Measurements from ENCODE around the gene NAB2.

NAB2 gene

DNA sequence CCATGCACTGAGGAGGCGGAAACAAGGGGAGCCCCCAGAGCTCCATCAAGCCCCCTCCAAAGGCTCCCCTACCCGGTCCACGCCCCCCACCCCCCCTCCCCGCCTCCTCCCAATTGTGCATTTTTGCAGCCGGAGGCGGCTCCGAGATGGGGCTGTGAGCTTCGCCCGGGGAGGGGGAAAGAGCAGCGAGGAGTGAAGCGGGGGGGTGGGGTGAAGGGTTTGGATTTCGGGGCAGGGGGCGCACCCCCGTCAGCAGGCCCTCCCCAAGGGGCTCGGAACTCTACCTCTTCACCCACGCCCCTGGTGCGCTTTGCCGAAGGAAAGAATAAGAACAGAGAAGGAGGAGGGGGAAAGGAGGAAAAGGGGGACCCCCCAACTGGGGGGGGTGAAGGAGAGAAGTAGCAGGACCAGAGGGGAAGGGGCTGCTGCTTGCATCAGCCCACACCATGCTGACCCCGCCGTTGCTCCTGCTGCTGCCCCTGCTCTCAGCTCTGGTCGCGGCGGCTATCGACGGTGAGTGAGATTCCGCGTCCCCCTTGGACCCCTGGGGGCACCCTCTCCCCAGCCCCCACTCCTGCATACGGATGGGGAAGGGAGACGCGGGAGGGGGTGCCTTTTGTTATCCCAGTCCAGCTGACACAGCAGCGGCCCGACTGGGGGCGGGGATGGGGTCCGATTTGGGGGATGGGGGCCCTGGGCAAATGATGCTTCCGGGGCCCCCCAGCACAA, 39.8 kb downstream of the NAB2 start:
- no peak for TF ChIP-seq YY1 (IDR thresholded peaks at IDR 0.05; ENCODE audit: insufficient read depth, insufficient read length)
- TF ChIP-seq ZNF274 (IDR thresholded peaks at IDR 0.05; ENCODE audit: low read depth, low read length) = no peak
- TF ChIP-seq SUZ12 (IDR thresholded peaks at IDR 0.05; ENCODE audit: extremely low read depth, insufficient read depth, insufficient read length) = no peak
- Histone ChIP-seq H3K36me3 (ENCODE audit: insufficient read depth, insufficient read length, low read length) (peaks cover 6% of the 10 kb centered on the region), H3K4me3 (ENCODE audit: insufficient read length, low read depth) (peak overlapping the region; percentile 79), H3K9me3 (ENCODE audit: insufficient read depth, low read length) (peaks cover 4% of the 10 kb centered on the region), H3K9ac (ENCODE audit: insufficient read length, low read depth) (peak overlapping the region; percentile 92), H3K4me1 (ENCODE audit: insufficient read depth, insufficient read length) (peaks cover 28% of the 10 kb centered on the region), H3K27me3 (ENCODE audit: insufficient read depth, insufficient read length) (no peaks in the 10 kb centered on the region)
- DNase-seq (ENCODE audit: low read depth, low spot score) = peak; percentile 39

GRCh38 chr12:57129321-57129842, 40.5 kb downstream of the NAB2 start:
- Histone ChIP-seq H3K4me1 (ENCODE audit: insufficient read depth, insufficient read length) (peaks cover 32% of the 10 kb centered on the region), H3K4me3 (ENCODE audit: insufficient read length, low read depth) (peak overlapping the region; percentile 79), H3K9me3 (ENCODE audit: insufficient read depth, low read length) (no peaks in the 10 kb centered on the region), H3K36me3 (ENCODE audit: insufficient read depth, insufficient read length, low read length) (peaks cover 6% of the 10 kb centered on the region), H3K9ac (ENCODE audit: insufficient read length, low read depth) (peak overlapping the region; percentile 92), H3K27me3 (ENCODE audit: insufficient read depth, insufficient read length) (no peaks in the 10 kb centered on the region)
- TF ChIP-seq YY1 (IDR thresholded peaks at IDR 0.05; ENCODE audit: insufficient read depth, insufficient read length) = no peak
- no peak for TF ChIP-seq SUZ12 (IDR thresholded peaks at IDR 0.05; ENCODE audit: extremely low read depth, insufficient read depth, insufficient read length)
- TF ChIP-seq ZNF274 (IDR thresholded peaks at IDR 0.05; ENCODE audit: low read depth, low read length) = no peak
- DNase-seq (ENCODE audit: low read depth, low spot score) = no peak

GRCh38 chr12:57129889-57130288, 41.0 kb downstream of the NAB2 start:
- Histone ChIP-seq H3K9me3 (ENCODE audit: insufficient read depth, low read length) (no peaks in the 10 kb centered on the region), H3K9ac (ENCODE audit: insufficient read length, low read depth) (peak overlapping the region; percentile 79), H3K27me3 (ENCODE audit: insufficient read depth, insufficient read length) (no peaks in the 10 kb centered on the region), H3K4me3 (ENCODE audit: insufficient read length, low read depth) (peak overlapping the region; percentile 79), H3K36me3 (ENCODE audit: insufficient read depth, insufficient read length, low read length) (peaks cover 6% of the 10 kb centered on the region), H3K4me1 (ENCODE audit: insufficient read depth, insufficient read length) (peaks cover 32% of the 10 kb centered on the region)
- DNase-seq (ENCODE audit: low read depth, low spot score) = no peak
- no peak for TF ChIP-seq YY1 (IDR thresholded peaks at IDR 0.05; ENCODE audit: insufficient read depth, insufficient read length)
- TF ChIP-seq ZNF274 (IDR thresholded peaks at IDR 0.05; ENCODE audit: low read depth, low read length) = no peak
- no peak for TF ChIP-seq SUZ12 (IDR thresholded peaks at IDR 0.05; ENCODE audit: extremely low read depth, insufficient read depth, insufficient read length)

GRCh38 chr12:57130941-57131340, 42.0 kb downstream of the NAB2 start:
- Histone ChIP-seq H3K4me3 (ENCODE audit: insufficient read length, low read depth) (no peak overlapping the region), H3K4me1 (ENCODE audit: insufficient read depth, insufficient read length) (peaks cover 40% of the 10 kb centered on the region), H3K9me3 (ENCODE audit: insufficient read depth, low read length) (no peaks in the 10 kb centered on the region), H3K9ac (ENCODE audit: insufficient read length, low read depth) (peak overlapping the region; percentile 79), H3K36me3 (ENCODE audit: insufficient read depth, insufficient read length, low read length) (peaks cover 6% of the 10 kb centered on the region), H3K27me3 (ENCODE audit: insufficient read depth, insufficient read length) (no peaks in the 10 kb centered on the region)
- no peak for TF ChIP-seq ZNF274 (IDR thresholded peaks at IDR 0.05; ENCODE audit: low read depth, low read length)
- TF ChIP-seq YY1 (IDR thresholded peaks at IDR 0.05; ENCODE audit: insufficient read depth, insufficient read length) = no peak
- DNase-seq (ENCODE audit: low read depth, low spot score) = no peak

DNA sequence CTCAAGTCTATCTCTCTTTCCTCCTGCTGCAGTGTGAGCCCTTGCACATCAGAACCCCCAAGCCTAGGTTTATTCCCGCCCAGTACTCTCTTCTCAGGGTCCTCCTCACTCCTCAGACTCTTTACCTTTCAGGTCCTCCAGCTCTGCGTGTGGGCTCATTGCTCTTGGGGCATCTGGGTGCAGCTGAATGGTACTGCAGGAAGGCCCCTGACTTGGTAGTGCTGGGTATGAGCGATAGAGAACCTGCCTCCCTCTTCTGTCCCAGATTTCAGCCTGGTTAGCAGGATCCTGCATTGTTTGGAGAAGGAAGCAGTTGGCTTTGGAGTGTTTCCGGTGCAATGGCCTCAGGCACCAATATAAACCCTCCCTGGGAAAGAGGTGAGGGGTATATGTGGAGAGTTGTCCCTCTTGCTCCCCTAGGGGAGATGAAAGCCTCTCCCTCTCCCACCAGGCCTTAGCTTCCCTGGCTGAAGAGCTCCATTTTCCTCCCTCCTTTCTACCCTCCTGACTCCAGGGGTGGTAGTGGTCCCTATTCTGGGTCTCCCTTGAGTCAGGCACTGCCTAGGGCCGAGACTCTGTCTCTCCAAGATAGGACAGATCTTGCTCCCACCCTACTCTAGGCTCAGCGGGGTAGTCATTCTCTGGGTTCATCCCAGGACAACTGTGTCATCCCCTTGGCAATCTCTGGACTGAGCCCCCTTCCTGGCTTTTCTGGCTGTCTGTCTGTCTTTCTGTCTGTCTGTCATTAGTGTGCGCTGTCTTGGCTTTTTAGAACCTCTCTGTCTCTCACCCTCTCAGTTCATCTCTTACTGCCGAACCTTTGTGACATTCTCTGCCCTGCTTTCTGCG, 43.2 kb downstream of the NAB2 start:
- H3K4me1 ChIP-seq (ENCODE audit: insufficient read depth, insufficient read length) = peaks cover 34% of the 10 kb centered on the region
- no peak overlapping the region for H3K4me3 ChIP-seq (ENCODE audit: insufficient read length, low read depth)
- no peaks in the 10 kb centered on the region for H3K9me3 ChIP-seq (ENCODE audit: insufficient read depth, low read length)
- no peak for DNase-seq (ENCODE audit: low read depth, low spot score)
- no peaks in the 10 kb centered on the region for H3K27me3 ChIP-seq (ENCODE audit: insufficient read depth, insufficient read length)
- H3K9ac ChIP-seq (ENCODE audit: insufficient read length, low read depth) = peak overlapping the region; percentile 26
- H3K36me3 ChIP-seq (ENCODE audit: insufficient read depth, insufficient read length, low read length) = peaks cover 9% of the 10 kb centered on the region
- TF ChIP-seq ZNF274 (IDR thresholded peaks at IDR 0.05; ENCODE audit: low read depth, low read length) (no peak), SUZ12 (IDR thresholded peaks at IDR 0.05; ENCODE audit: extremely low read depth, insufficient read depth, insufficient read length) (no peak), YY1 (IDR thresholded peaks at IDR 0.05; ENCODE audit: insufficient read depth, insufficient read length) (no peak)

DNA sequence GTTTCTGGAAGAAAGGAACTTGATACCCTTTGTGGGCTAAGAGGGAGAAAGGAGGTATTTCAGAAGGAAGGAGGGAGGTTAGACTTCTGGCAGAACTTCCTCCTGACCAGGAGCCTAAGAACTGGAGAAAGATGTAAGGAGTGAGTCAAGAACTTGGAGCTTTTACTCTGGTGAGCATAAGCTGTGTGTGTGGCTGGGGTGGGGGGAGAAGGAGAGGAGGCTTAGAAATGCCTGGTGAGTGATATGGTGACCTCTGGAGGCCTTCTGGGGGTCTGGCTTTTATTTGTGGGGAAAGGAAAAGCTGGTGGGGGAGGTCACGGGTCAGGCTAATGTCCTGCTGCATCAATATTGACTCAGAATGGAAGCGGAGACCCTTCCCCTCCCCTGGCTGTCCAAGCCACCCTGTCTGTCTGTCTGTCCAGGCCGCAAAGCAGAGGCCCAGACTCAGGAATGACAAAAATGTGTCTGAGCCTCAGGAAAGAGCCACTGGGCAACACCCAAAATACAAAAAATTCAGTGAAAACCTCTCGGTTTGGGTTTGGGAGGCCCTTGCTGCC, 44.2 kb downstream of the NAB2 start:
- H3K4me1 ChIP-seq (ENCODE audit: insufficient read depth, insufficient read length) = peaks cover 34% of the 10 kb centered on the region
- no peak for DNase-seq (ENCODE audit: low read depth, low spot score)
- TF ChIP-seq ZNF274 (IDR thresholded peaks at IDR 0.05; ENCODE audit: low read depth, low read length) = no peak
- no peaks in the 10 kb centered on the region for H3K9me3 ChIP-seq (ENCODE audit: insufficient read depth, low read length)
- peaks cover 13% of the 10 kb centered on the region for H3K36me3 ChIP-seq (ENCODE audit: insufficient read depth, insufficient read length, low read length)
- H3K27me3 ChIP-seq (ENCODE audit: insufficient read depth, insufficient read length) = no peaks in the 10 kb centered on the region
- peak overlapping the region; percentile 26 for H3K9ac ChIP-seq (ENCODE audit: insufficient read length, low read depth)
- no peak overlapping the region for H3K4me3 ChIP-seq (ENCODE audit: insufficient read length, low read depth)

- Histone ChIP-seq H3K9ac (ENCODE audit: insufficient read length, low read depth) (no peak overlapping the region), H3K9me3 (ENCODE audit: insufficient read depth, low read length) (no peaks in the 10 kb centered on the region), H3K36me3 (ENCODE audit: insufficient read depth, insufficient read length, low read length) (peaks cover 22% of the 10 kb centered on the region), H3K27me3 (ENCODE audit: insufficient read depth, insufficient read length) (no peaks in the 10 kb centered on the region), H3K4me1 (ENCODE audit: insufficient read depth, insufficient read length) (peaks cover 36% of the 10 kb centered on the region), H3K4me3 (ENCODE audit: insufficient read length, low read depth) (no peak overlapping the region)
- DNase-seq (ENCODE audit: low read depth, low spot score) = no peak
- TF ChIP-seq ZNF274 (IDR thresholded peaks at IDR 0.05; ENCODE audit: low read depth, low read length) (no peak), YY1 (IDR thresholded peaks at IDR 0.05; ENCODE audit: insufficient read depth, insufficient read length) (no peak), SUZ12 (IDR thresholded peaks at IDR 0.05; ENCODE audit: extremely low read depth, insufficient read depth, insufficient read length) (no peak)
Observed at GRCh38 chr12:57133916-57134315, 45.0 kb downstream of the NAB2 start.

All from NT2/D1 (cell line).